Measurements from ENCODE around the gene NHLRC2.

Gene NHLRC2

GRCh38 chr10:113916053-113916452 lies 61.6 kb downstream of the NHLRC2 start:
- no peaks in the 10 kb centered on the region for H3F3A ChIP-seq (ENCODE audit: insufficient read depth, low read length)
- H3K79me2 ChIP-seq (ENCODE audit: insufficient read depth, low read length), result no peaks in the 10 kb centered on the region
- no peak overlapping the region for H3K4me2 ChIP-seq (ENCODE audit: low read length)
- no peaks in the 10 kb centered on the region for H3K9me3 ChIP-seq (ENCODE audit: low read length)
- H3K27me3 ChIP-seq (ENCODE audit: insufficient read depth, low read length), result no peaks in the 10 kb centered on the region
- H3K4me3 ChIP-seq (ENCODE audit: low read depth, low read length, poor library complexity, severe bottlenecking), result no peak overlapping the region
- H3K9ac ChIP-seq (ENCODE audit: low read length), result no peak overlapping the region
- no peak for TF ChIP-seq EZH2 (IDR thresholded peaks at IDR 0.05; ENCODE audit: borderline replicate concordance, low read length)
- TF ChIP-seq, protein P1, sequence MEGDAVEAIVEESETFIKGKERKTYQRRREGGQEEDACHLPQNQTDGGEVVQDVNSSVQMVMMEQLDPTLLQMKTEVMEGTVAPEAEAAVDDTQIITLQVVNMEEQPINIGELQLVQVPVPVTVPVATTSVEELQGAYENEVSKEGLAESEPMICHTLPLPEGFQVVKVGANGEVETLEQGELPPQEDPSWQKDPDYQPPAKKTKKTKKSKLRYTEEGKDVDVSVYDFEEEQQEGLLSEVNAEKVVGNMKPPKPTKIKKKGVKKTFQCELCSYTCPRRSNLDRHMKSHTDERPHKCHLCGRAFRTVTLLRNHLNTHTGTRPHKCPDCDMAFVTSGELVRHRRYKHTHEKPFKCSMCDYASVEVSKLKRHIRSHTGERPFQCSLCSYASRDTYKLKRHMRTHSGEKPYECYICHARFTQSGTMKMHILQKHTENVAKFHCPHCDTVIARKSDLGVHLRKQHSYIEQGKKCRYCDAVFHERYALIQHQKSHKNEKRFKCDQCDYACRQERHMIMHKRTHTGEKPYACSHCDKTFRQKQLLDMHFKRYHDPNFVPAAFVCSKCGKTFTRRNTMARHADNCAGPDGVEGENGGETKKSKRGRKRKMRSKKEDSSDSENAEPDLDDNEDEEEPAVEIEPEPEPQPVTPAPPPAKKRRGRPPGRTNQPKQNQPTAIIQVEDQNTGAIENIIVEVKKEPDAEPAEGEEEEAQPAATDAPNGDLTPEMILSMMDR (IDR thresholded peaks at IDR 0.05; ENCODE audit: low read length), result no peak
- H3K4me1 ChIP-seq (ENCODE audit: insufficient read depth, low read length, severe bottlenecking), result no peaks in the 10 kb centered on the region
- no peak overlapping the region for H3K27ac ChIP-seq (ENCODE audit: low read depth, low read length, poor library complexity, severe bottlenecking)
- H4K20me1 ChIP-seq (ENCODE audit: insufficient read depth, low read length), result no peaks in the 10 kb centered on the region
- peaks cover 11% of the 10 kb centered on the region; the same call in 1 of the 2 replicates for H3K36me3 ChIP-seq (ENCODE audit: insufficient read depth, low read length)
- H3K9me2 ChIP-seq (ENCODE audit: low read depth, low read length), result no peaks in the 10 kb centered on the region
- no peak overlapping the region for H2AFZ ChIP-seq (ENCODE audit: low read length)

DNA sequence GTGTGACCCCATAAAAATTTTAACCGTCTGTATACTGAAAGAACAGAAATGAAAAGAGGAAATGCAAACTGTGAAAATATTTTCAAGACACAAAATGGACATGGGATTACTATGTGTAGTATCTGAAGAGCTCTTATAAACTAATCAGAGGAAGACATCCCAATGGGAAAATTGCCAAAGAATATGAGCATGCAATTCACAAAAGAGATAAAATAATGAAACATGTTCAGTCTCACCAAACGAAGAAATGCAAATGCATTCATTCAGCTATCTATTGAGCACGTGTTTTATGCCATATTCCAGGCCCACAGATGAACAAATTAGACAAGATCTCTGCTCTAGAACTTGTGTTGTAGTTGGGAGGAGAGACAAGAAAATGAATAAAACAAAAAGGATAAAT lies 63.2 kb downstream of the NHLRC2 start:
- no peak overlapping the region for H3K27ac ChIP-seq (ENCODE audit: low read depth, low read length, poor library complexity, severe bottlenecking)
- no peaks in the 10 kb centered on the region for H3K79me2 ChIP-seq (ENCODE audit: insufficient read depth, low read length)
- H3K4me1 ChIP-seq (ENCODE audit: insufficient read depth, low read length, severe bottlenecking), result no peaks in the 10 kb centered on the region
- H2AFZ ChIP-seq (ENCODE audit: low read length), result no peak overlapping the region
- H3K36me3 ChIP-seq (ENCODE audit: insufficient read depth, low read length), result 0 out of 2 replicates have a peak, but pooled peaks cover 4% of the 10 kb centered on the region
- no peaks in the 10 kb centered on the region for H3K9me2 ChIP-seq (ENCODE audit: low read depth, low read length)
- no peaks in the 10 kb centered on the region for H3K27me3 ChIP-seq (ENCODE audit: insufficient read depth, low read length)
- H3F3A ChIP-seq (ENCODE audit: insufficient read depth, low read length), result no peaks in the 10 kb centered on the region
- H3K9me3 ChIP-seq (ENCODE audit: low read length), result no peaks in the 10 kb centered on the region
- no peak overlapping the region for H3K9ac ChIP-seq (ENCODE audit: low read length)
- no peak for TF ChIP-seq EZH2 (IDR thresholded peaks at IDR 0.05; ENCODE audit: borderline replicate concordance, low read length)
- TF ChIP-seq, protein P1 (IDR thresholded peaks at IDR 0.05; ENCODE audit: low read length), result no peak
- H3K4me2 ChIP-seq (ENCODE audit: low read length), result no peak overlapping the region
- no peak overlapping the region for H3K4me3 ChIP-seq (ENCODE audit: low read depth, low read length, poor library complexity, severe bottlenecking)
- no peaks in the 10 kb centered on the region for H4K20me1 ChIP-seq (ENCODE audit: insufficient read depth, low read length)

- Histone ChIP-seq H4K20me1 (ENCODE audit: insufficient read depth, low read length) (no peaks in the 10 kb centered on the region), H3K79me2 (ENCODE audit: insufficient read depth, low read length) (no peaks in the 10 kb centered on the region), H3K9me2 (ENCODE audit: low read depth, low read length) (no peaks in the 10 kb centered on the region), H3F3A (ENCODE audit: insufficient read depth, low read length) (no peaks in the 10 kb centered on the region), H3K4me2 (ENCODE audit: low read length) (no peak overlapping the region), H3K9ac (ENCODE audit: low read length) (no peak overlapping the region), H3K9me3 (ENCODE audit: low read length) (no peaks in the 10 kb centered on the region), H2AFZ (ENCODE audit: low read length) (no peak overlapping the region), H3K4me3 (ENCODE audit: low read depth, low read length, poor library complexity, severe bottlenecking) (no peak overlapping the region), H3K4me1 (ENCODE audit: insufficient read depth, low read length, severe bottlenecking) (no peaks in the 10 kb centered on the region), H3K27me3 (ENCODE audit: insufficient read depth, low read length) (no peaks in the 10 kb centered on the region), H3K27ac (ENCODE audit: low read depth, low read length, poor library complexity, severe bottlenecking) (no peak overlapping the region), H3K36me3 (ENCODE audit: insufficient read depth, low read length) (no peaks in the 10 kb centered on the region)
- TF ChIP-seq, protein P1 (IDR thresholded peaks at IDR 0.05; ENCODE audit: low read length), result no peak
- no peak for TF ChIP-seq EZH2 (IDR thresholded peaks at IDR 0.05; ENCODE audit: borderline replicate concordance, low read length)
Measured at GRCh38 chr10:113920114-113920513, 65.7 kb downstream of the NHLRC2 start.
